Prostate gland (tissue), 2 donors: Measurements from ENCODE around the gene HLA-E.
"Not testable (repeated sequence)": the region's sequence is repeated elsewhere in the genome, so short reads cannot be mapped to it uniquely, and the experiment has no call there.

Source experiments
- POLR2A ChIP-seq: fragments of 450-650 bp; IDR thresholded peaks from one replicate; pipeline ENCODE4 v1.6.1; 2016; ENCODE audit warnings: antibody characterized with exemption, mild to moderate bottlenecking
- POLR2AphosphoS5 ChIP-seq: sonication (generic); formaldehyde crosslinking; IDR thresholded peaks from one replicate; pipeline ENCODE4 v1.6.1; 2017; ENCODE audit warnings: antibody characterized with exemption
- TF ChIP-seq, protein P1 (sequence below), 4 experiments: fragments of 200-600 bp in 2 of 4; fragments of 450-650 bp in 2 of 4; sonication (generic) in 2 of 4; IDR thresholded peaks; 1 replicate in 3 of 4; 2 replicates in 1 of 4; pipeline ENCODE4 v1.5.1; 2016 to 2019; ENCODE audit warnings: antibody characterized with exemption in 4 of 4, mild to moderate bottlenecking in 2 of 4, moderate library complexity in 2 of 4

DNA sequence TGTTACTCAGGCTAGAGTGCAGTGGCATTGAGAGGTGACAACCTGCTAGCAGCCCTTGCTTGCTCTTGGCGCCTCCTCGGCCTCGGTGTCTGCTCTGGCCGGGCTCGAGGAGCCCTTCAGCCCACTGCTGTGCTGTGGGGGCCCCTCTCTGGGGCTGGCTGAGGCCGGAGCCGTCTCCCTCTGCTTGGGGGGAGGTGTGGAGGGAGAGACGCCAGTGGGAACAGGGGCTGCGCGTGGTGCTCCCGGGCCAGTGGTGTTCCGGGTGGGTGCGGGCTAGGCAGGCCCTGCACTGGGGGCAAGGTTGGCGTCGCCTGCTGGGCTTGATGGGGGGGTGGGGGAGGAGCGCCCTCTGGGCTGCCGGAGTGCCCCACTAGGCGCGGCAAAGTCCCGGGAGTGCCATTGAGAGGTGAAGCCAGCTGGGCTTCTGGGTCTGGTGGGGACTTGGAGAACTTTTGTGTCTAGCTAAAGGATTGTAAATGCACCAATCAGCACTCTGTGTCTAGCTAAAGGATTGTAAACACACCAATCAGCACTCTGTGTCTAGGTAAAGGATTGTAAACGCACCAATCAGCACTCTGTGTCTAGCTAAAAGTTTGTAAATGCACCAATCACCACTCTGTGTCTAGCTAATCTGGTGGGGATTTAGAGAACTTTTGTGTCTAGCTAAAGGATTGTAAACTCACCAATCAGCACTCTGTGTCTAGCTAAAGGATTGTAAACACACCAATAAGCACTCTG is 28.6 kb downstream of the HLA-E start:
- TF ChIP-seq, protein P1, sequence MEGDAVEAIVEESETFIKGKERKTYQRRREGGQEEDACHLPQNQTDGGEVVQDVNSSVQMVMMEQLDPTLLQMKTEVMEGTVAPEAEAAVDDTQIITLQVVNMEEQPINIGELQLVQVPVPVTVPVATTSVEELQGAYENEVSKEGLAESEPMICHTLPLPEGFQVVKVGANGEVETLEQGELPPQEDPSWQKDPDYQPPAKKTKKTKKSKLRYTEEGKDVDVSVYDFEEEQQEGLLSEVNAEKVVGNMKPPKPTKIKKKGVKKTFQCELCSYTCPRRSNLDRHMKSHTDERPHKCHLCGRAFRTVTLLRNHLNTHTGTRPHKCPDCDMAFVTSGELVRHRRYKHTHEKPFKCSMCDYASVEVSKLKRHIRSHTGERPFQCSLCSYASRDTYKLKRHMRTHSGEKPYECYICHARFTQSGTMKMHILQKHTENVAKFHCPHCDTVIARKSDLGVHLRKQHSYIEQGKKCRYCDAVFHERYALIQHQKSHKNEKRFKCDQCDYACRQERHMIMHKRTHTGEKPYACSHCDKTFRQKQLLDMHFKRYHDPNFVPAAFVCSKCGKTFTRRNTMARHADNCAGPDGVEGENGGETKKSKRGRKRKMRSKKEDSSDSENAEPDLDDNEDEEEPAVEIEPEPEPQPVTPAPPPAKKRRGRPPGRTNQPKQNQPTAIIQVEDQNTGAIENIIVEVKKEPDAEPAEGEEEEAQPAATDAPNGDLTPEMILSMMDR (IDR thresholded peaks at IDR 0.05), result not testable (repeated sequence)
- not testable (repeated sequence) for TF ChIP-seq POLR2A, POLR2AphosphoS5
